Tibial artery (tissue), 4 donors: ENCODE measurements around the gene SSH3.
A peak's percentile ranks its signal among the peaks of the same experiment; 100 is the strongest.

Source experiments
- DNase-seq, 2 donors: peaks; one replicate each; pipeline ENCODE4 v3.0.0-alpha.2; 2019
- H3K27ac ChIP-seq, 2 donors: fragments of 200-600 bp; sonication (generic) in 1 of 2; 1 replicate in 1 of 2; 2 replicates in 1 of 2; pipeline ENCODE4 v1.5.1; 2018 to 2019; ENCODE audit warnings: mild to moderate bottlenecking in 1 of 2
- H3K27me3 ChIP-seq, 2 donors: fragments of 200-600 bp; sonication (generic) in 1 of 2; one replicate each; pipeline versions ENCODE4 v1.5.1 to v1.6.0; 2016 to 2019
- H3K36me3 ChIP-seq, 3 donors: fragments of 200-600 bp; sonication (generic) in 2 of 3; one replicate each; pipeline ENCODE4 v1.5.1; 2016 to 2019; ENCODE audit warnings: mild to moderate bottlenecking in 2 of 3
- H3K4me1 ChIP-seq, 4 donors: fragments of 200-600 bp; sonication (generic) in 2 of 4; 1 replicate in 3 of 4; 2 replicates in 1 of 4; pipeline ENCODE4 v1.5.1; 2016 to 2019
- H3K4me3 ChIP-seq, 2 donors: fragments of 200-600 bp; sonication (generic) in 1 of 2; 1 replicate in 1 of 2; 2 replicates in 1 of 2; pipeline ENCODE4 v1.5.1; 2018 to 2019; ENCODE audit warnings: mild to moderate bottlenecking in 2 of 2
- H3K9me3 ChIP-seq, 3 donors: fragments of 200-600 bp; sonication (generic) in 1 of 3; one replicate each; pipeline ENCODE4 v1.5.1; 2016 to 2019
- intact Hi-C: fragments of 100-400 bp; cut with DNase I; formaldehyde crosslinking; loops from one replicate; pipeline ENCODE4 v1.15.0; 2023; ENCODE audit warnings: low total_unique reads
- TF ChIP-seq, protein P1 (sequence below), 2 experiments: fragments of 200-600 bp in 1 of 2; fragments of 450-650 bp in 1 of 2; IDR thresholded peaks; one replicate each; pipeline ENCODE4 v1.5.1; 2017 to 2019; ENCODE audit warnings: antibody characterized with exemption in 2 of 2, mild to moderate bottlenecking in 1 of 2, moderate library complexity in 1 of 2

SSH3 gene

DNA sequence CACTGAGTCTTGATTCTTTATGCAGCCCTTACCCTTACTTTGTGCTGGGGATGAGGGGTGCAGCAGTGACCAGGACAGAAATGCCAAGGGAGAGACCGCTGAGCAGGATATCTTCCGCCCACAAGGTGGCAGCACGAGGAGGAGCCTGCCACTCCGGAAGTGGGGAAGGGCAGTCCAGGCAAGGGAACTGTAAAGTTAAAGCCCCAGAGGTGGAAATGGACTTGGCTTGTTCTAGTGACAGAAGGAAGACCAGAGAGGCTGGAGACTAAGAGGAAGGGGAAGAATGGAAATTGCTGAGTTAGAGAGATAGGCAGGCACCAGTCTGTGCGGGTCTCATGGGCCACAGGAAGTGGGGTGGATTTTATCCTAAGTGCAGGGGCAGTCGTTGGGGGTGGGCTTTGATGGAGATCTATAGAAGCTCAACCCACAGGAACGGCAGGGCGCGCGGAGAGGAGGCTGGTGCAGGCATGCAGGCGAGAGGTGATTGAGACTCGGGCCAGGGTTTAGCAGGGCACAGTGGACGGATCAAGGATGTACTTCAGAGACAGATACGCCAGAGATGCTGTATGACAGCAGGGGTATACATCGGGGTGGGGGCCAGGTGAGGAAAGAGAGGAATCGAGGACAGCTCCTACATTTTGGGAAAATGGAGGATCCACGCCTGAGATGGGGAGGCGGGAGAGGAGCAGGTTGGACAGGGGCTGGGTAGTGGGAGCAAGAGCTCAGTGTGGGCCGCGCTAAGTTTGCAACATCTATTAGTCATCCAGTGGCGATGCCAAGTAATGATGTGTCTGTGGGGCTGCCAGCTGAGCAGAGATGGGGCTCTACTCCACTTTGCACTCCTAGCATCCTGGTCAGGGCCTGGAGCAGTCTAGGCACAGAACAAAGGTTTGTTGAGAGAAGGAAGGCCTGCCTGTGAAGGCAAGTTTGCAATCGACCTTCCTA is 40.3 kb upstream of the SSH3 start:
- intact Hi-C loops = loop anchor here (10.0 kb wide), 1 partner anchor 112 kb away; the partner anchor contains the start of gene CLCF1
- no peaks in the 10 kb centered on the region for H3K27me3 ChIP-seq
- H3K4me1 ChIP-seq = peaks cover 0 to 45% (median 39%) of the 10 kb centered on the region in 4 donors
- TF ChIP-seq, protein P1, sequence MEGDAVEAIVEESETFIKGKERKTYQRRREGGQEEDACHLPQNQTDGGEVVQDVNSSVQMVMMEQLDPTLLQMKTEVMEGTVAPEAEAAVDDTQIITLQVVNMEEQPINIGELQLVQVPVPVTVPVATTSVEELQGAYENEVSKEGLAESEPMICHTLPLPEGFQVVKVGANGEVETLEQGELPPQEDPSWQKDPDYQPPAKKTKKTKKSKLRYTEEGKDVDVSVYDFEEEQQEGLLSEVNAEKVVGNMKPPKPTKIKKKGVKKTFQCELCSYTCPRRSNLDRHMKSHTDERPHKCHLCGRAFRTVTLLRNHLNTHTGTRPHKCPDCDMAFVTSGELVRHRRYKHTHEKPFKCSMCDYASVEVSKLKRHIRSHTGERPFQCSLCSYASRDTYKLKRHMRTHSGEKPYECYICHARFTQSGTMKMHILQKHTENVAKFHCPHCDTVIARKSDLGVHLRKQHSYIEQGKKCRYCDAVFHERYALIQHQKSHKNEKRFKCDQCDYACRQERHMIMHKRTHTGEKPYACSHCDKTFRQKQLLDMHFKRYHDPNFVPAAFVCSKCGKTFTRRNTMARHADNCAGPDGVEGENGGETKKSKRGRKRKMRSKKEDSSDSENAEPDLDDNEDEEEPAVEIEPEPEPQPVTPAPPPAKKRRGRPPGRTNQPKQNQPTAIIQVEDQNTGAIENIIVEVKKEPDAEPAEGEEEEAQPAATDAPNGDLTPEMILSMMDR (IDR thresholded peaks at IDR 0.05) = peak; percentile 76 to 90
- H3K36me3 ChIP-seq = no peaks in the 10 kb centered on the region
- H3K9me3 ChIP-seq = no peaks in the 10 kb centered on the region
- DNase-seq = peak; percentile 78 to 88
- H3K4me3 ChIP-seq = no peak overlapping the region
- H3K27ac ChIP-seq = peak overlapping the region; percentile 32 to 43

DNA sequence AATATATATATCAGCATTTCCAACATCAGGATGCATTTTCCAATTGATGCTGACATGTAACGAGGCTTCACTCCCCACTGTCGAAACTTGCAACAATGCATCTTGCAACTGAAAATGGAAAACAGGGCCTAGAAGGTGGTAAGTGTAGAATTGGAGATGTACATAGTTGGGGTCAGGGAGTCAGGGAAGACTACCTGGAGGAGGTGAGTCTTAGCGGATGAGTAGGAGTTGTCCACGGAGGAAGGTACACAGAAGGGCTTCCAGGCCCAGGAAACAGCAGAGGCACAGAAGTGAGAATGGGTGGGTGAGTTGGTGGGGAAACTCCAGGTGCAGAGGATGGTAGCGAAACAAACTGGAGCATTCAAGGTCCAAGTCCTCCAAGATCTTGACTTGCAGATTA is 39.1 kb upstream of the SSH3 start:
- intact Hi-C loops = loop anchor here (10.0 kb wide), 1 partner anchor 111 kb away; the partner anchor contains the start of gene CLCF1
- no peak for DNase-seq
- no peaks in the 10 kb centered on the region for H3K9me3 ChIP-seq
- H3K4me3 ChIP-seq = no peak overlapping the region
- H3K27ac ChIP-seq = no peak overlapping the region
- TF ChIP-seq, protein P1 (IDR thresholded peaks at IDR 0.05) = no peak
- peaks cover 0 to 11% (median 0%) of the 10 kb centered on the region in 3 donors for H3K36me3 ChIP-seq
- peaks cover 0 to 57% (median 52%) of the 10 kb centered on the region in 4 donors for H3K4me1 ChIP-seq
- no peaks in the 10 kb centered on the region for H3K27me3 ChIP-seq

DNA sequence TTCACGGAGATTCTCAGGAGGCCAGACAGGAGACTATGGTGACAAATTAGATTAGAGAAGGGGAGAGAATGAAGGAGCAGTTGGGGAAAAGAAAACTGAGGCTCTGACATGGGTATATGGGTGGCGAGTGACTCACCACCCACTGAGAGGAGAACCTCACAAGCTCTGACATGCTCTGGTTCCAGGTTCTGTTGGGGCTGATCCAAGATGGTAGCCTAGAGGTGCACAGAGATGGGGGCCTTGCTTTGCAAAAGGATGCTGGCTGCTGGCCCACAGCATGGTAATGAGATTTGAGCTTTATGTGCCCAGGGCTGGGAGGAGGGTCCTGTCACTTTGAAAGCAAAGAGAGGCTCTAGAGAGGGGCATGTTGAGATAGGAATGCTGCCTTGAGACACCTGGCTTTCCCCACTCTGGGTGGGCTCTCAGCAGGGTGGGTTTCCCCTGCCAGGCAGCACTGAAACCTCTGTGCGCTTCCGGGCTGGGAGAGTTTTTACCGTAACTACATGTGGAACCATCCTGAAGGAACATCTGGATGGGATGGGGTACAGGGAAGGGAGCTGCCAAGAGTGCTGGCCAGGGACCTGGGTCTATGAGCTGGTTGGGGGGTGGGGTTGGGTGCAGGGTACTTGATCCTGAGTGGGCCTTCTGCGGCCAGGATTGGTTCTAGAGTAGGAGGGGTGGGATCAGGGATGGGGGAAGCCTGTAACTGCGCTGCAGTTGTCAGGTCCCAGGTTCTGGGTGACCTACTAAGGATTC is 38.3 kb upstream of the SSH3 start:
- H3K4me3 ChIP-seq = no peak overlapping the region
- no peak for DNase-seq
- peaks cover 0 to 13% (median 0%) of the 10 kb centered on the region in 3 donors for H3K36me3 ChIP-seq
- TF ChIP-seq, protein P1 (IDR thresholded peaks at IDR 0.05) = no peak
- H3K27me3 ChIP-seq = no peaks in the 10 kb centered on the region
- H3K27ac ChIP-seq = peak overlapping the region; percentile 78 to 83
- intact Hi-C loops = loop anchor here (10.0 kb wide), 1 partner anchor 110 kb away; the partner anchor contains the start of gene CLCF1
- H3K4me1 ChIP-seq = peaks cover 0 to 65% (median 60%) of the 10 kb centered on the region in 4 donors
- no peaks in the 10 kb centered on the region for H3K9me3 ChIP-seq

DNA sequence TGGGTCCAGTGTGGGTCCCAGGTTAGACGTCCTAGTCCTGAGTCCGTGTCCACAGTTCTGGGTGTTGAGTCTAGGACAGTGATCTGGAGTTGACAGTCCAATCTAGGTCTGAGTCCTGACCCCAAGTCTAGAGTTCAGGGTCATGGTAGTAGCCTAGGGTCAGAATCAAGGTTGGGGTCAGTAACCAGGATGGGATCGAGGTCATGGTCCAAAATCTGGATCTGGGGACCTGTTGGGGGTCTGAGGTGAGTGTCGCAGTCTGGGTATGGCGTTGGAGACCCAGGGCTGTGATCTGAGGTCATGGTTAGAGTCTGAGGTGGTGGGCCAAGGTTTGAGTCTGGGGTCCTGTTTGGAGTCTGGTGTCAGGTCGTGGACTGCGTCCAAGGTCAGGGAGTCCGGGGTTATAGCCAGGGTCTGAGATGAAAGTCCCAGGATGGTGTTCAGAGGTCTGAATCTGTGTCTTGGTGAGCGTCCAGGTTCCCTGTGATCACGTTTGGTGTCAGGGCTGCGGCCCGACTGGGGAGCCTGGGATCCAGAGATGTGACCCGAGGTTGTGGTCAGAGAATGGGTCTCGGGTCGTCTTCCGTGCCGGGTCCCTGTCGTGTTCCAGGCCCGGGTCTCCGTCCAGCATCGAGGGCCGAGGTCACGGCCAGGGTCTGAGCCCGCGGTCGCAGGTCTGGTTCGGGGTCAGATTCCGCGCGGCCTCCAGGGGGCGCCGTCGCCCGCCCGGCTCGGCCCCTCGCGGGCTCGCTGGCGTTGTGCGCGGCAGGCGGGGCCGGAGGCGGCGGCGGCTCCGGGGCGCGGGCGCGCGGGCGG is 37.5 kb upstream of the SSH3 start:
- H3K27ac ChIP-seq = peak overlapping the region; percentile 78 to 83
- H3K36me3 ChIP-seq = peaks cover 0 to 13% (median 0%) of the 10 kb centered on the region in 3 donors
- H3K4me3 ChIP-seq = peak overlapping the region; percentile 29 to 41
- peak in 1 of 2 donors; percentile 86 for DNase-seq
- intact Hi-C loops = loop anchor here (1.0 to 10.0 kb wide), 2 partner anchors 51 to 109 kb away; partner anchors contain the start of gene CLCF1
- TF ChIP-seq, protein P1 (IDR thresholded peaks at IDR 0.05) = peak; percentile 68 to 94
- H3K27me3 ChIP-seq = no peaks in the 10 kb centered on the region
- H3K9me3 ChIP-seq = no peaks in the 10 kb centered on the region
- H3K4me1 ChIP-seq = peaks cover 0 to 73% (median 67%) of the 10 kb centered on the region in 4 donors
